Upper lobe of left lung (tissue), 6 donors: ENCODE data around the gene AKT1S1. TPM values are rescaled to one million over a fixed set of nuclear protein-coding genes. Genes with fewer than 3 reads are reported as not detected.

Experiments used
- ATAC-seq, 2 donors: fragments of 200-7000 bp; cut with Tn5 transposase; one replicate each; pipeline ENCODE4 v1.9.1; 2022; ENCODE audit warnings: mild to moderate bottlenecking in 2 of 2, moderate library complexity in 2 of 2; ENCODE audit not compliant: low FRiP score in 2 of 2
- DNase-seq, 2 donors: peaks; one replicate each; pipeline ENCODE4 v3.0.0-alpha.2; 2019 to 2020
- H3K27ac ChIP-seq, 4 donors: fragments of 200-600 bp; sonication (generic); one replicate each; pipeline ENCODE4 v1.5.1; 2016 to 2019
- H3K27me3 ChIP-seq, 4 donors: fragments of 200-600 bp; sonication (generic); one replicate each; pipeline ENCODE4 v1.5.1; 2017 to 2019
- H3K36me3 ChIP-seq, 4 donors: fragments of 200-600 bp; sonication (generic); one replicate each; pipeline ENCODE4 v1.5.1; 2016 to 2019
- H3K4me1 ChIP-seq, 4 donors: fragments of 200-600 bp; sonication (generic); one replicate each; pipeline ENCODE4 v1.5.1; 2018 to 2019
- H3K4me3 ChIP-seq, 4 donors: fragments of 200-600 bp; sonication (generic); one replicate each; pipeline ENCODE4 v1.5.1; 2017 to 2019; ENCODE audit warnings: mild to moderate bottlenecking in 2 of 4, moderate library complexity in 1 of 4
- H3K9me3 ChIP-seq, 4 donors: fragments of 200-600 bp; sonication (generic); one replicate each; pipeline ENCODE4 v1.5.1; 2018 to 2019
- CTCF ChIP-seq, 6 experiments: fragments of 450-650 bp in 4 of 6; fragments of 200-600 bp in 2 of 6; sonication (generic) in 2 of 6; IDR thresholded peaks; one replicate each; pipeline ENCODE4 v1.5.1; 2016 to 2019; ENCODE audit warnings: antibody characterized with exemption in 6 of 6
- EP300 ChIP-seq, 4 donors: sonication (generic); formaldehyde crosslinking; IDR thresholded peaks; one replicate each; pipeline ENCODE4 v1.5.1; 2017; ENCODE audit warnings: antibody characterized with exemption in 4 of 4, control low read depth in 2 of 4
- POLR2A ChIP-seq, 4 donors: fragments of 450-650 bp; IDR thresholded peaks; one replicate each; pipeline ENCODE4 v1.5.1; 2016 to 2017; ENCODE audit warnings: antibody characterized with exemption in 4 of 4, mild to moderate bottlenecking in 2 of 4
- POLR2AphosphoS5 ChIP-seq, 2 donors: sonication (generic); formaldehyde crosslinking; IDR thresholded peaks; one replicate each; pipeline ENCODE4 v1.5.1; 2017; ENCODE audit warnings: antibody characterized with exemption in 2 of 2
- WGBS, 2 donors: methylation state at CpG; one replicate each; pipeline ENCODE4 v1.1.5; 2017 to 2018; 5-methylcytosine and 5-hydroxymethylcytosine counted together
- total RNA-seq, 6 donors: library from RNA; depleted of rRNA in 4 of 6; stranded (reverse); fragments of >200 nt in 4 of 6; gene quantifications; one replicate each; pipeline versions ENCODE4 v1.1.0 to v1.2.1, GENCODE V29; 2016 to 2021
- donor health status: DM: no; HTN: no; CAD: no; lungs with moderate emphysema.
- donor health status: DM: no; HTN: yes; CAD: no; lungs with severe emphysema.

AKT1S1 gene
- total RNA-seq, 6 donors from 2014 or later = 11.8 to 35.5 (median 25.7) TPM

- ATAC-seq (peak; percentile 38 to 41), DNase-seq (peak; percentile 53 to 91)
- H3K4me3 ChIP-seq = peak overlapping the region in 3 of 4 donors; percentile 33 to 52 (median 43)
- H3K27me3 ChIP-seq = peaks cover 0 to 3% (median 0%) of the 10 kb centered on the region in 4 donors
- H3K4me1 ChIP-seq = peaks cover 10 to 13% (median 11%) of the 10 kb centered on the region in 4 donors
- peaks cover 0 to 16% (median 9%) of the 10 kb centered on the region in 4 donors for H3K36me3 ChIP-seq
- H3K27ac ChIP-seq = no peak overlapping the region
- TF ChIP-seq CTCF (IDR thresholded peaks at IDR 0.05) = peak in 3 of 6 experiments; percentile 16 to 45 (median 21)
- no peak for TF ChIP-seq EP300 (IDR thresholded peaks at IDR 0.05)
- TF ChIP-seq POLR2AphosphoS5 (IDR thresholded peaks at IDR 0.05) = no peak
- no peaks in the 10 kb centered on the region for H3K9me3 ChIP-seq
- WGBS, 2 donors = 27 to 33% methylated on average over 9 to 20 of the region's 69 CpGs
Observed at GRCh38 chr19:49890349-49891311, 13.5 kb upstream of the AKT1S1 start.

- H3K4me1 ChIP-seq = peaks cover 10 to 13% (median 11%) of the 10 kb centered on the region in 4 donors
- TF ChIP-seq CTCF (IDR thresholded peaks at IDR 0.05) (peak; percentile 67 to 96 (median 91)), EP300 (IDR thresholded peaks at IDR 0.05) (no peak), POLR2AphosphoS5 (IDR thresholded peaks at IDR 0.05) (peak in 1 of 2 donors; percentile 45), POLR2A (IDR thresholded peaks at IDR 0.05) (peak in 1 of 4 donors; percentile 20)
- peak; percentile 77 to 96 for DNase-seq
- WGBS, 2 donors = 38% methylated on average over 68 of the region's 71 CpGs; no CpG with 5 or more reads in 1 of the 2 donors
- peak overlapping the region in 3 of 4 donors; percentile 33 to 52 (median 43) for H3K4me3 ChIP-seq
- H3K27me3 ChIP-seq = peaks cover 0 to 3% (median 0%) of the 10 kb centered on the region in 4 donors
- H3K36me3 ChIP-seq = peaks cover 3 to 25% (median 16%) of the 10 kb centered on the region in 4 donors
- no peak overlapping the region for H3K27ac ChIP-seq
- peak; percentile 50 to 89 for ATAC-seq
- H3K9me3 ChIP-seq = no peaks in the 10 kb centered on the region
Observed at GRCh38 chr19:49889687-49890348, 12.7 kb upstream of the AKT1S1 start.

GRCh38 chr19:49889038-49889686 is 12.0 kb upstream of the AKT1S1 start:
- TF ChIP-seq CTCF (IDR thresholded peaks at IDR 0.05) = no peak
- no peak for TF ChIP-seq POLR2A (IDR thresholded peaks at IDR 0.05)
- TF ChIP-seq EP300 (IDR thresholded peaks at IDR 0.05) = no peak
- TF ChIP-seq POLR2AphosphoS5 (IDR thresholded peaks at IDR 0.05) = no peak
- Histone ChIP-seq H3K4me1 (peaks cover 10 to 13% (median 11%) of the 10 kb centered on the region in 4 donors), H3K9me3 (no peaks in the 10 kb centered on the region), H3K4me3 (no peak overlapping the region), H3K27ac (no peak overlapping the region), H3K36me3 (peaks cover 10 to 31% (median 23%) of the 10 kb centered on the region in 4 donors), H3K27me3 (peaks cover 0 to 3% (median 0%) of the 10 kb centered on the region in 4 donors)
- DNase-seq (no peak), ATAC-seq (no peak)
- 93 to 94% methylated on average over 18 to 23 of the region's 23 CpGs for WGBS, 2 donors

GRCh38 chr19:49888510-49888824 is 11.3 kb upstream of the AKT1S1 start:
- TF ChIP-seq EP300 (IDR thresholded peaks at IDR 0.05) (no peak), POLR2A (IDR thresholded peaks at IDR 0.05) (no peak), POLR2AphosphoS5 (IDR thresholded peaks at IDR 0.05) (no peak), CTCF (IDR thresholded peaks at IDR 0.05) (no peak)
- DNase-seq (peak in 1 of 2 donors; percentile 75), ATAC-seq (no peak)
- WGBS, 2 donors = 60 to 81% methylated on average over 1 to 18 of the region's 18 CpGs
- Histone ChIP-seq H3K4me3 (no peak overlapping the region), H3K27me3 (peaks cover 0 to 3% (median 0%) of the 10 kb centered on the region in 4 donors), H3K36me3 (peaks cover 16 to 38% (median 30%) of the 10 kb centered on the region in 4 donors), H3K9me3 (no peaks in the 10 kb centered on the region), H3K27ac (no peak overlapping the region), H3K4me1 (peaks cover 10 to 13% (median 11%) of the 10 kb centered on the region in 4 donors)
